MM.1S (cell line): ENCODE results near the gene RAPGEF6.

Source experiments
- DNase-seq: peaks from one replicate; pipeline ENCODE4 v3.0.0-alpha.2; 2015
- H2AFZ ChIP-seq: fragments of 300-600 bp; sonication (generic); 2 replicates; pipeline ENCODE4 v1.6.0; 2016; ENCODE audit warnings: antibody characterized with exemption, low read length
- H3F3A ChIP-seq: fragments of 300-600 bp; sonication (generic); 2 replicates; pipeline ENCODE4 v1.6.1; 2016; ENCODE audit warnings: mild to moderate bottlenecking, antibody characterized with exemption, low read length, moderate library complexity, mixed read lengths; ENCODE audit not compliant: insufficient read depth
- H3K27ac ChIP-seq: fragments of 300-600 bp; sonication (generic); 2 replicates; pipeline ENCODE4 v1.5.1; 2016; ENCODE audit warnings: mild to moderate bottlenecking, low read length
- H3K27me3 ChIP-seq: fragments of 300-600 bp; sonication (generic); replicated peaks from 2 replicates; pipeline ENCODE4 v1.6.0; 2016; ENCODE audit warnings: low read length; ENCODE audit not compliant: insufficient read depth
- H3K36me3 ChIP-seq: fragments of 300-600 bp; sonication (generic); replicated peaks from 2 replicates; pipeline ENCODE4 v1.6.1; 2016; ENCODE audit warnings: mild to moderate bottlenecking, low read length, mixed read lengths; ENCODE audit not compliant: insufficient read depth
- H3K4me1 ChIP-seq: fragments of 300-600 bp; sonication (generic); 2 replicates; pipeline ENCODE4 v1.6.1; 2016; ENCODE audit warnings: low read length, mixed read lengths
- H3K4me2 ChIP-seq: fragments of 300-600 bp; sonication (generic); 2 replicates; pipeline ENCODE4 v1.6.0; 2016; ENCODE audit warnings: low read depth, low read length
- H3K4me3 ChIP-seq: fragments of 300-600 bp; sonication (generic); 2 replicates; pipeline ENCODE4 v1.5.1; 2016; ENCODE audit warnings: low read length, mixed read lengths
- H3K79me2 ChIP-seq: fragments of 300-600 bp; sonication (generic); 2 replicates; pipeline ENCODE4 v1.6.1; 2016; ENCODE audit warnings: mixed run types, low read length, mixed read lengths
- H3K9ac ChIP-seq: fragments of 300-600 bp; sonication (generic); 2 replicates; pipeline ENCODE4 v1.6.1; 2016; ENCODE audit warnings: low read length, mixed read lengths
- H3K9me2 ChIP-seq: fragments of 300-600 bp; sonication (generic); replicated peaks from 2 replicates; pipeline ENCODE4 v1.6.1; 2016; ENCODE audit warnings: mild to moderate bottlenecking, low read length, mixed read lengths; ENCODE audit not compliant: insufficient read depth
- H3K9me3 ChIP-seq: fragments of 300-600 bp; sonication (generic); replicated peaks from 2 replicates; pipeline ENCODE4 v1.6.1; 2016; ENCODE audit warnings: mild to moderate bottlenecking, low read length, mixed read lengths; ENCODE audit not compliant: insufficient read depth
- H4K20me1 ChIP-seq: fragments of 300-600 bp; sonication (generic); 2 replicates; pipeline ENCODE4 v1.6.1; 2016; ENCODE audit warnings: mild to moderate bottlenecking, low read length, moderate library complexity, mixed read lengths; ENCODE audit not compliant: insufficient read depth
- EZH2 ChIP-seq: fragments of 300-600 bp; sonication (generic); optimal IDR thresholded peaks from 2 replicates; pipeline ENCODE3; 2017; ENCODE audit warnings: low read depth, mild to moderate bottlenecking, antibody characterized with exemption, low read length, mixed read lengths
- EZH2phosphoT487 ChIP-seq: fragments of 300-600 bp; sonication (generic); IDR thresholded peaks from 2 replicates; pipeline ENCODE4 v1.6.1; 2018; ENCODE audit warnings: antibody characterized with exemption, low read length
- TF ChIP-seq, protein P1 (sequence below): fragments of 300-600 bp; sonication (generic); IDR thresholded peaks from 2 replicates; pipeline ENCODE4 v1.5.1; 2016; ENCODE audit warnings: antibody characterized with exemption, low read length, mixed read lengths

RAPGEF6 gene

DNA sequence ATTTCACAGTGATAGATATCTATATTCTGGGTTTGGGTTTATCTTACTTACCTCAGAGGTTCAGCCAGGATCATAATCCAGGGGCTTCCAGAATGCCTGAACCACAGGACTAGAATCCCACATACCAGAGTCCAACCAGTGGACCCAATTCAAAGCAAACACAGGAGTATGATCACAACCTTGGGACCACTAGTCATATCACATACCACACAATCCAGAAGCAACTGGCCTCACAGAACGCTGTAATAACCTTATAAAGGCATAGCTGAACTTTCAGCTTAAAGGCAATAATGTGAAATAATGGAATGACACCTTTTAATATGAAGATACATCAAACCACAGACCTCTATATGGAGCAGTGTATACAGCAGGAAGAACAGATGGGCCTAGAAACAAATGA, 25.3 kb downstream of the RAPGEF6 start:
- H3K27me3 ChIP-seq, result no peaks in the 10 kb centered on the region
- 0 out of 2 replicates have a peak, but pooled peaks cover 5% of the 10 kb centered on the region for H4K20me1 ChIP-seq
- DNase-seq, result no peak
- H3K79me2 ChIP-seq, result peaks cover 96% of the 10 kb centered on the region
- H3K36me3 ChIP-seq, result no peaks in the 10 kb centered on the region
- no peaks in the 10 kb centered on the region for H3F3A ChIP-seq
- TF ChIP-seq, protein P1, sequence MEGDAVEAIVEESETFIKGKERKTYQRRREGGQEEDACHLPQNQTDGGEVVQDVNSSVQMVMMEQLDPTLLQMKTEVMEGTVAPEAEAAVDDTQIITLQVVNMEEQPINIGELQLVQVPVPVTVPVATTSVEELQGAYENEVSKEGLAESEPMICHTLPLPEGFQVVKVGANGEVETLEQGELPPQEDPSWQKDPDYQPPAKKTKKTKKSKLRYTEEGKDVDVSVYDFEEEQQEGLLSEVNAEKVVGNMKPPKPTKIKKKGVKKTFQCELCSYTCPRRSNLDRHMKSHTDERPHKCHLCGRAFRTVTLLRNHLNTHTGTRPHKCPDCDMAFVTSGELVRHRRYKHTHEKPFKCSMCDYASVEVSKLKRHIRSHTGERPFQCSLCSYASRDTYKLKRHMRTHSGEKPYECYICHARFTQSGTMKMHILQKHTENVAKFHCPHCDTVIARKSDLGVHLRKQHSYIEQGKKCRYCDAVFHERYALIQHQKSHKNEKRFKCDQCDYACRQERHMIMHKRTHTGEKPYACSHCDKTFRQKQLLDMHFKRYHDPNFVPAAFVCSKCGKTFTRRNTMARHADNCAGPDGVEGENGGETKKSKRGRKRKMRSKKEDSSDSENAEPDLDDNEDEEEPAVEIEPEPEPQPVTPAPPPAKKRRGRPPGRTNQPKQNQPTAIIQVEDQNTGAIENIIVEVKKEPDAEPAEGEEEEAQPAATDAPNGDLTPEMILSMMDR, result no peak
- no peaks in the 10 kb centered on the region for H3K9me2 ChIP-seq
- H3K9ac ChIP-seq, result no peak overlapping the region
- no peak overlapping the region for H3K27ac ChIP-seq
- H2AFZ ChIP-seq, result no peak overlapping the region
- no peaks in the 10 kb centered on the region for H3K4me1 ChIP-seq
- no peak overlapping the region for H3K4me3 ChIP-seq
- H3K9me3 ChIP-seq, result no peaks in the 10 kb centered on the region
- no peak overlapping the region for H3K4me2 ChIP-seq

DNA sequence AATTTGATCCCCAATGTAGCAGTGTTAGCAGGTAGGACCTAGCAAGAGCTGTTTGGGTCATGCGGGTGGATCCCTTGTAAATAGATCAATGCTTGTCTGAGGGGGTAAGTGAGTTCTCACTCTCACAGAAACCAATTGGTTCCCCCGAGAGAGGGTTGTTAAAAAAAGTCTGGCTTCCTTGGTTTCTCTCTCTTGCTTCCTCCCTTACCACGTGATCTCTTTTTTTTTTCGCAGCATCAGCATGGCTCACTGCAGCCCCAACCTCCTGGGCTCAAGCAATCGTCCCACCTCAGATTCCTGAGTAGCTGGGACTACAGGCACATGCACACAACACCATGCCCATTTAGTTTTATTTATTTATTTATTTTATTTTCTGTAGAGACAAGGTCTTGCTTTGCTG, 26.4 kb downstream of the RAPGEF6 start:
- H3K4me1 ChIP-seq, result no peaks in the 10 kb centered on the region
- no peak overlapping the region for H3K27ac ChIP-seq
- 0 out of 2 replicates have a peak, but pooled peaks cover 5% of the 10 kb centered on the region for H4K20me1 ChIP-seq
- H3K27me3 ChIP-seq, result no peaks in the 10 kb centered on the region
- H3K36me3 ChIP-seq, result no peaks in the 10 kb centered on the region; the same call in 1 of the 2 replicates
- no peak overlapping the region for H3K9ac ChIP-seq
- no peak overlapping the region for H2AFZ ChIP-seq
- H3F3A ChIP-seq, result no peaks in the 10 kb centered on the region
- no peak overlapping the region for H3K4me2 ChIP-seq
- TF ChIP-seq EZH2 (no peak), EZH2phosphoT487 (no peak)
- TF ChIP-seq, protein P1, result no peak
- H3K9me2 ChIP-seq, result no peaks in the 10 kb centered on the region
- no peak for DNase-seq
- H3K79me2 ChIP-seq, result peaks cover 93% of the 10 kb centered on the region
- no peaks in the 10 kb centered on the region for H3K9me3 ChIP-seq
- H3K4me3 ChIP-seq, result no peak overlapping the region

DNA sequence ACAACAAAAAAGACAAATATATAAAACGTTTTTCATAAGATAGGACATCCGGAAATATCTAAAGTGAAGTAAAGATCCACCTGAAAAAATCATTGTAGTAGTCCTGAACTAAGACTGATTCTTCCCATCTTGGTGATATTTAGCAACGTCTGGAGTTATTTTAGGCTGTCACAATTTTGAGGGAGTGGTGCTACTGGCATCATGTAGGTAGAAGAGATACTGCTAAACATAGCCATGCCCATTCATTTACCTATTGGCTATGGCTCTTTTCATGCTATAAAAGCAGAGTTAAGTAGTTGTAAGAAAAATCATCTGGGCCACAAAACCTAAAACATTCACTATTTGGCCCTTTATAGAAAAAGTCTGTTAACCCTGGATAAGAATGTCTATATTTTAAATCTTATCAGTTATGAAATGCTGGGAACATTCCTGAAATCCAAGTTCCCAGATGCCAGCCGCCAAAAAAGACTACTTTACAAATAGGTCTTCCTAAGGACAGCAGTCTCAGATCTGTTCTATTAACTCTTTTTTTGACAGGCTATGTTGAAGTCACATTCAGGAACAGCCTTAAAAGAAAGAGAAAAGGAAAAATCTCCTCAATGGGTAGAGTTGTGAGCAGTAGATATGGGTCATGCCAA, 27.0 kb downstream of the RAPGEF6 start:
- TF ChIP-seq EZH2 (no peak), EZH2phosphoT487 (no peak)
- TF ChIP-seq, protein P1, result no peak
- H3K9me2 ChIP-seq, result no peaks in the 10 kb centered on the region
- H3K4me3 ChIP-seq, result no peak overlapping the region
- H3K9me3 ChIP-seq, result no peaks in the 10 kb centered on the region
- H3F3A ChIP-seq, result no peaks in the 10 kb centered on the region
- no peak overlapping the region for H2AFZ ChIP-seq
- no peaks in the 10 kb centered on the region for H3K27me3 ChIP-seq
- no peaks in the 10 kb centered on the region for H3K4me1 ChIP-seq
- H3K79me2 ChIP-seq, result peaks cover 87% of the 10 kb centered on the region
- no peaks in the 10 kb centered on the region; the same call in 1 of the 2 replicates for H3K36me3 ChIP-seq
- no peak overlapping the region for H3K27ac ChIP-seq
- DNase-seq, result no peak
- 0 out of 2 replicates have a peak, but pooled peaks cover 5% of the 10 kb centered on the region for H4K20me1 ChIP-seq
- H3K9ac ChIP-seq, result no peak overlapping the region
- H3K4me2 ChIP-seq, result no peak overlapping the region
